Measurements from ENCODE around the gene SLC26A1.
"Not testable (repeated sequence)": the region's sequence is repeated elsewhere in the genome, so short reads cannot be mapped to it uniquely, and the experiment has no call there.

Gene SLC26A1

GRCh38 chr4:999882-1000425, 6.8 kb upstream of the SLC26A1 start:
- no peak for DNase-seq (ENCODE audit: low read depth in 2 of 2)

- not testable (repeated sequence) for DNase-seq (ENCODE audit: low read depth in 2 of 2)
Measured at GRCh38 chr4:999240-999863, 6.1 kb upstream of the SLC26A1 start.

- DNase-seq (ENCODE audit: low read depth in 2 of 2), result no peak
Measured at GRCh38 chr4:998096-998691, 5.0 kb upstream of the SLC26A1 start.

GRCh38 chr4:997375-998071, 4.3 kb upstream of the SLC26A1 start:
- DNase-seq (ENCODE audit: low read depth in 2 of 2), result no peak

- no peak for DNase-seq (ENCODE audit: low read depth in 2 of 2)
Measured at GRCh38 chr4:996997-997374, 3.8 kb upstream of the SLC26A1 start.

- DNase-seq (ENCODE audit: low read depth in 2 of 2), result no peak
Measured at GRCh38 chr4:996030-996996, 3.1 kb upstream of the SLC26A1 start.

- no peak for DNase-seq (ENCODE audit: low read depth in 2 of 2)
Measured at GRCh38 chr4:995311-996026, 2.3 kb upstream of the SLC26A1 start.

- DNase-seq (ENCODE audit: low read depth in 2 of 2), result no peak
Measured at GRCh38 chr4:992297-993110, 700 bp downstream of the SLC26A1 start.

GRCh38 chr4:991451-992296, 1.5 kb downstream of the SLC26A1 start:
- no peak for DNase-seq (ENCODE audit: low read depth in 2 of 2)

- DNase-seq (ENCODE audit: low read depth in 2 of 2), result no peak
Measured at GRCh38 chr4:990746-991367, 2.3 kb downstream of the SLC26A1 start.

GRCh38 chr4:989722-990471, 3.3 kb downstream of the SLC26A1 start:
- DNase-seq (ENCODE audit: low read depth in 2 of 2), result no peak

GRCh38 chr4:988726-989721, 4.2 kb downstream of the SLC26A1 start:
- no peak for DNase-seq (ENCODE audit: low read depth in 2 of 2)

GRCh38 chr4:987624-988513, 5.3 kb downstream of the SLC26A1 start:
- no peak for DNase-seq (ENCODE audit: low read depth in 2 of 2)

GRCh38 chr4:986879-987623, 6.2 kb downstream of the SLC26A1 start, which contains the start of gene IDUA:
TSS of gene IDUA (plus strand) at chr4:987044. CDS start at chr4:987085, 41 bp downstream.
- peak; percentile 76 to 81 for DNase-seq (ENCODE audit: low read depth in 2 of 2)

GRCh38 chr4:986428-986878, 6.8 kb downstream of the SLC26A1 start:
- no peak for DNase-seq (ENCODE audit: low read depth in 2 of 2)
